ENCODE measurements around the gene TAS2R13. TPM values are rescaled to one million over a fixed set of nuclear protein-coding genes. Genes with fewer than 3 reads are reported as not detected.

The TAS2R13 gene
- polyA plus RNA-seq, 1 experiment = 0.16 TPM

- ChIA-PET POLR2A (no interaction called here), CTCF (no interaction called here)
- TF ChIP-seq, protein P1, sequence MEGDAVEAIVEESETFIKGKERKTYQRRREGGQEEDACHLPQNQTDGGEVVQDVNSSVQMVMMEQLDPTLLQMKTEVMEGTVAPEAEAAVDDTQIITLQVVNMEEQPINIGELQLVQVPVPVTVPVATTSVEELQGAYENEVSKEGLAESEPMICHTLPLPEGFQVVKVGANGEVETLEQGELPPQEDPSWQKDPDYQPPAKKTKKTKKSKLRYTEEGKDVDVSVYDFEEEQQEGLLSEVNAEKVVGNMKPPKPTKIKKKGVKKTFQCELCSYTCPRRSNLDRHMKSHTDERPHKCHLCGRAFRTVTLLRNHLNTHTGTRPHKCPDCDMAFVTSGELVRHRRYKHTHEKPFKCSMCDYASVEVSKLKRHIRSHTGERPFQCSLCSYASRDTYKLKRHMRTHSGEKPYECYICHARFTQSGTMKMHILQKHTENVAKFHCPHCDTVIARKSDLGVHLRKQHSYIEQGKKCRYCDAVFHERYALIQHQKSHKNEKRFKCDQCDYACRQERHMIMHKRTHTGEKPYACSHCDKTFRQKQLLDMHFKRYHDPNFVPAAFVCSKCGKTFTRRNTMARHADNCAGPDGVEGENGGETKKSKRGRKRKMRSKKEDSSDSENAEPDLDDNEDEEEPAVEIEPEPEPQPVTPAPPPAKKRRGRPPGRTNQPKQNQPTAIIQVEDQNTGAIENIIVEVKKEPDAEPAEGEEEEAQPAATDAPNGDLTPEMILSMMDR (IDR thresholded peaks at IDR 0.05; ENCODE audit: low read depth, low read length) = no peak
- Histone ChIP-seq H3K27me3 (ENCODE audit: control insufficient read depth, insufficient read depth, low read length) (no peaks in the 10 kb centered on the region), H3K27ac (ENCODE audit: low read depth, low read length) (no peak within 1 kb of the TSS), H3K9me3 (ENCODE audit: control insufficient read depth, insufficient read depth, low read length) (no peaks in the 10 kb centered on the region), H3K4me3 (ENCODE audit: low read depth, low read length) (no peak within 1 kb of the TSS)
- no peak for DNase-seq (ENCODE audit: low read depth, low spot score)
Observed at GRCh38 chr12:10928746-10929286, 19.5 kb upstream of the TAS2R13 start, which contains the start of gene PRH2. PRH2 (plus strand) TSS chr12:10929236; CDS start chr12:10929274, 38 bp downstream.

- CTCF ChIA-PET = no interaction called here
- no peaks in the 10 kb centered on the region for H3K9me3 ChIP-seq (ENCODE audit: control insufficient read depth, insufficient read depth, low read length)
- POLR2A ChIA-PET = no interaction called here
- no peaks in the 10 kb centered on the region for H3K27me3 ChIP-seq (ENCODE audit: control insufficient read depth, insufficient read depth, low read length)
- no peak for DNase-seq (ENCODE audit: low read depth, low spot score)
- TF ChIP-seq, protein P1 (IDR thresholded peaks at IDR 0.05; ENCODE audit: low read depth, low read length) = no peak
- no peak overlapping the region for H3K27ac ChIP-seq (ENCODE audit: low read depth, low read length)
- no peak overlapping the region for H3K4me3 ChIP-seq (ENCODE audit: low read depth, low read length)
Observed at GRCh38 chr12:10926269-10926668, 16.9 kb upstream of the TAS2R13 start.

DNA sequence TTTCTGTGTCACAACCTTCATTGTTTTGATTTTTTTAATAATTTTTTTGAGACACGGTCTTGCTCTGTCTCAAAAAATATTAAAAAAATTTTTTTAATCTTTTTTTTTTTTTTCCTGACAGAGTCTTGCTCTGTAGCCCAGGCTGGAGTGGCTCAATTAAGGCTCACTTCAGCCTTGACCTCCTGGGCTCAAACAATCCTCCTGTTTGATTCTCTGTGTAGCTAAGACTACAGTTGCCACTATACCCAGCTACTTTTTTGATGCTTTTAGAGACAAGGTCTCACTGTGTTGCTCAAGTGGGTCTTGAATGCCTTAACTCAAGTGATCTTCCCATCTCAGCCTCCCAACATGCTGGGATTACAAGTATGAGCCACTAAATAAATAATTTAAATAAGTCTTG, 10.4 kb upstream of the TAS2R13 start:
- Histone ChIP-seq H3K4me3 (ENCODE audit: low read depth, low read length) (no peak overlapping the region), H3K27me3 (ENCODE audit: control insufficient read depth, insufficient read depth, low read length) (no peaks in the 10 kb centered on the region), H3K9me3 (ENCODE audit: control insufficient read depth, insufficient read depth, low read length) (no peaks in the 10 kb centered on the region), H3K27ac (ENCODE audit: low read depth, low read length) (no peak overlapping the region)
- POLR2A ChIA-PET = no interaction called here
- CTCF ChIA-PET = no interaction called here
- DNase-seq (ENCODE audit: low read depth, low spot score) = no peak
- TF ChIP-seq, protein P1 (IDR thresholded peaks at IDR 0.05; ENCODE audit: low read depth, low read length) = no peak

- Histone ChIP-seq H3K27me3 (ENCODE audit: control insufficient read depth, insufficient read depth, low read length) (no peaks in the 10 kb centered on the region), H3K4me3 (ENCODE audit: low read depth, low read length) (no peak overlapping the region), H3K9me3 (ENCODE audit: control insufficient read depth, insufficient read depth, low read length) (no peaks in the 10 kb centered on the region), H3K27ac (ENCODE audit: low read depth, low read length) (no peak overlapping the region)
- CTCF ChIA-PET = no interaction called here
- no peak for DNase-seq (ENCODE audit: low read depth, low spot score)
- TF ChIP-seq, protein P1 (IDR thresholded peaks at IDR 0.05; ENCODE audit: low read depth, low read length) = no peak
- POLR2A ChIA-PET = no interaction called here
Observed at GRCh38 chr12:10910380-10910779, 1.0 kb upstream of the TAS2R13 start.

- Histone ChIP-seq H3K27ac (ENCODE audit: low read depth, low read length) (no peak overlapping the region), H3K9me3 (ENCODE audit: control insufficient read depth, insufficient read depth, low read length) (no peaks in the 10 kb centered on the region), H3K27me3 (ENCODE audit: control insufficient read depth, insufficient read depth, low read length) (no peaks in the 10 kb centered on the region), H3K4me3 (ENCODE audit: low read depth, low read length) (no peak overlapping the region)
- DNase-seq (ENCODE audit: low read depth, low spot score) = no peak
- ChIA-PET CTCF (no interaction called here), POLR2A (interaction anchor here (0.6 kb wide), 1 partner anchor 136 kb away, joined by 3 read pairs; no protein-coding TSS in a partner anchor)
- TF ChIP-seq, protein P1 (IDR thresholded peaks at IDR 0.05; ENCODE audit: low read depth, low read length) = no peak
Observed at GRCh38 chr12:10904686-10905085, 4.7 kb downstream of the TAS2R13 start.
